ENCODE results near the gene TNPO3.

DNA sequence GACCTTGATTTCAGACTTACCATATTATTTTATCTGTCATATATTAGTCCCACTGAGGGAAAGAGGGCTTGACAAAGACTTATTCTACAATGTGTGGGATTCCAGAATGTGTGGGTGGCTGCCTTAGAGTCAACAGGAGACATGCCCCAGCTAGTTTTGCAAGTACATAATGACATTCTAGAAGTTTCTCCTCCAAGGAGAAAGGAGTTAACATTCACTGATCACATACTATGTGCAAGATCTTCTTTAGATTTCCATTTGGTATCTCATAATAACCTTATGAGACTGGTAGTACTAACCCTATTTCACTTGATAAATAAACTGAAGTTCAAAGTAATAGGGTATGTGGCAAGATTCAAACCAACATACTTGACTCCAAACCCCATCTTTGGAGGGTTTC lies 92.0 kb downstream of the TNPO3 start:
- TF ChIP-seq, protein P1, sequence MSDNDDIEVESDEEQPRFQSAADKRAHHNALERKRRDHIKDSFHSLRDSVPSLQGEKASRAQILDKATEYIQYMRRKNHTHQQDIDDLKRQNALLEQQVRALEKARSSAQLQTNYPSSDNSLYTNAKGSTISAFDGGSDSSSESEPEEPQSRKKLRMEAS (IDR thresholded peaks at IDR 0.05; ENCODE audit: low read depth, low read length), result no peak
- TF ChIP-seq POLR2A (IDR thresholded peaks at IDR 0.05; ENCODE audit: extremely low read depth, insufficient read length) (no peak), MYC (IDR thresholded peaks at IDR 0.05; ENCODE audit: low read depth, low read length) (no peak)
- TF ChIP-seq, protein P2, sequence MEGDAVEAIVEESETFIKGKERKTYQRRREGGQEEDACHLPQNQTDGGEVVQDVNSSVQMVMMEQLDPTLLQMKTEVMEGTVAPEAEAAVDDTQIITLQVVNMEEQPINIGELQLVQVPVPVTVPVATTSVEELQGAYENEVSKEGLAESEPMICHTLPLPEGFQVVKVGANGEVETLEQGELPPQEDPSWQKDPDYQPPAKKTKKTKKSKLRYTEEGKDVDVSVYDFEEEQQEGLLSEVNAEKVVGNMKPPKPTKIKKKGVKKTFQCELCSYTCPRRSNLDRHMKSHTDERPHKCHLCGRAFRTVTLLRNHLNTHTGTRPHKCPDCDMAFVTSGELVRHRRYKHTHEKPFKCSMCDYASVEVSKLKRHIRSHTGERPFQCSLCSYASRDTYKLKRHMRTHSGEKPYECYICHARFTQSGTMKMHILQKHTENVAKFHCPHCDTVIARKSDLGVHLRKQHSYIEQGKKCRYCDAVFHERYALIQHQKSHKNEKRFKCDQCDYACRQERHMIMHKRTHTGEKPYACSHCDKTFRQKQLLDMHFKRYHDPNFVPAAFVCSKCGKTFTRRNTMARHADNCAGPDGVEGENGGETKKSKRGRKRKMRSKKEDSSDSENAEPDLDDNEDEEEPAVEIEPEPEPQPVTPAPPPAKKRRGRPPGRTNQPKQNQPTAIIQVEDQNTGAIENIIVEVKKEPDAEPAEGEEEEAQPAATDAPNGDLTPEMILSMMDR (IDR thresholded peaks at IDR 0.05; ENCODE audit: low read depth, low read length), result no peak
